Right lobe of liver (tissue), 4 donors: ENCODE data around the gene DSCAML1.

Experiments
- POLR2A ChIP-seq: fragments of 450-650 bp; IDR thresholded peaks from one replicate; pipeline ENCODE4 v1.6.1; 2017; ENCODE audit warnings: antibody characterized with exemption, mild to moderate bottlenecking
- TF ChIP-seq, protein P1 (sequence below), 4 donors: fragments of 200-600 bp in 3 of 4; fragments of 450-650 bp in 1 of 4; IDR thresholded peaks; one replicate each; pipeline versions ENCODE4 v1.5.1 to v1.8.0; 2016 to 2022; ENCODE audit warnings: antibody characterized with exemption in 4 of 4, mild to moderate bottlenecking in 2 of 4
- donor health status: DM: no; HTN: no; CAD: no.
- donor health status: DM: no; HTN: no; CAD: no.
- donor health status: DM: no; HTN: yes; CAD: no.

- TF ChIP-seq, protein P1, sequence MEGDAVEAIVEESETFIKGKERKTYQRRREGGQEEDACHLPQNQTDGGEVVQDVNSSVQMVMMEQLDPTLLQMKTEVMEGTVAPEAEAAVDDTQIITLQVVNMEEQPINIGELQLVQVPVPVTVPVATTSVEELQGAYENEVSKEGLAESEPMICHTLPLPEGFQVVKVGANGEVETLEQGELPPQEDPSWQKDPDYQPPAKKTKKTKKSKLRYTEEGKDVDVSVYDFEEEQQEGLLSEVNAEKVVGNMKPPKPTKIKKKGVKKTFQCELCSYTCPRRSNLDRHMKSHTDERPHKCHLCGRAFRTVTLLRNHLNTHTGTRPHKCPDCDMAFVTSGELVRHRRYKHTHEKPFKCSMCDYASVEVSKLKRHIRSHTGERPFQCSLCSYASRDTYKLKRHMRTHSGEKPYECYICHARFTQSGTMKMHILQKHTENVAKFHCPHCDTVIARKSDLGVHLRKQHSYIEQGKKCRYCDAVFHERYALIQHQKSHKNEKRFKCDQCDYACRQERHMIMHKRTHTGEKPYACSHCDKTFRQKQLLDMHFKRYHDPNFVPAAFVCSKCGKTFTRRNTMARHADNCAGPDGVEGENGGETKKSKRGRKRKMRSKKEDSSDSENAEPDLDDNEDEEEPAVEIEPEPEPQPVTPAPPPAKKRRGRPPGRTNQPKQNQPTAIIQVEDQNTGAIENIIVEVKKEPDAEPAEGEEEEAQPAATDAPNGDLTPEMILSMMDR (IDR thresholded peaks at IDR 0.05), result no peak
- TF ChIP-seq POLR2A, result no peak
These were observed 258.5 kb downstream of the DSCAML1 start for GRCh38 chr11:117538263-117539135.
